Measurements from ENCODE around the gene CRYGA.
"Not testable (repeated sequence)": the region's sequence is repeated elsewhere in the genome, so short reads cannot be mapped to it uniquely, and the experiment has no call there.

The CRYGA gene

DNA sequence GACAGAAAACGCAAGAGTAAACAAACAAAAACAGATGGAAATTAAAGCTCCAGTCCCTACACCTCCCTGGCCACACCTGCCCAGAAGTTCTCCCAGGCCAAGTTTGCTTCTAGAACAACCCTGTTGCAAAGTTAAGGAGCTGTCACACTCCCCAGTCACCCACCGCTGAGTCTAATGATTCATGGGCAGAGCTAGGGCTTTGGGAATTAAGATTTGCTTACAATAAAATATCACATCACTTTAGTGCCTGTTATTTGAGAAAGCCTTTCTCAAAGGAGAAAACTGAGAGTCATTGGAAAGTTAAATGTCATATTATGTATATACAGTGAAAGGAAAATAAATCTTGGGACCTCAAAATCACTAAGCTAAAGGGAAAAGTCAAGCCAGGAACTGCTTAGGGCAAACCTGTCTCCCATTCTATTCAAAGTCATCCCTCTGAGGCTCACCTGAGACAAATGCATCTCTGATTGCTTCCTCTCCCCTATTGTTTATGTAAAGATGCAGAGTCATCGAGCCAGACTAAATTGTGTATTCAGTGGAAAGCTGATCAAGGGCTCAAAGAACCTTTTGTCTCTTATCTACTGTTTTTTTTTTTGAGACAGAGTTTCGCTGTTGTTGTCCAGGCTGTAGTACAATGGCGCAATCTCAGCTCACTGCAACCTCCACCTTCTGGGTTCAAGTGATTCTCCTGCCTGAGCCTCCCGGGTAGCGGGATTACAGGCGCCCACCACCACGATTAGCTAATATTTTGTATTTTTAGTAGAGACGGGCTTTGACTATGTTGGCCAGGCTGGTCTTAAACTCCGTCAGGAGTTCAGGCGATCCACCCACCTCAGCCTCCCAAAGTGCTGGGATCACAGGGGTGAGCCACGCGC, 20.2 kb downstream of the CRYGA start:
- no peaks in the 10 kb centered on the region for H3K36me3 Mint-ChIP-seq (ENCODE audit: low read depth)
- no peak for DNase-seq
- no peaks in the 10 kb centered on the region for H3K4me1 Mint-ChIP-seq
- no peak for ATAC-seq
- H3K9me3 Mint-ChIP-seq = no peaks in the 10 kb centered on the region
- no peak overlapping the region for H3K27ac Mint-ChIP-seq
- H3K4me3 Mint-ChIP-seq = no peak overlapping the region
- H3K27me3 Mint-ChIP-seq = no peaks in the 10 kb centered on the region

DNA sequence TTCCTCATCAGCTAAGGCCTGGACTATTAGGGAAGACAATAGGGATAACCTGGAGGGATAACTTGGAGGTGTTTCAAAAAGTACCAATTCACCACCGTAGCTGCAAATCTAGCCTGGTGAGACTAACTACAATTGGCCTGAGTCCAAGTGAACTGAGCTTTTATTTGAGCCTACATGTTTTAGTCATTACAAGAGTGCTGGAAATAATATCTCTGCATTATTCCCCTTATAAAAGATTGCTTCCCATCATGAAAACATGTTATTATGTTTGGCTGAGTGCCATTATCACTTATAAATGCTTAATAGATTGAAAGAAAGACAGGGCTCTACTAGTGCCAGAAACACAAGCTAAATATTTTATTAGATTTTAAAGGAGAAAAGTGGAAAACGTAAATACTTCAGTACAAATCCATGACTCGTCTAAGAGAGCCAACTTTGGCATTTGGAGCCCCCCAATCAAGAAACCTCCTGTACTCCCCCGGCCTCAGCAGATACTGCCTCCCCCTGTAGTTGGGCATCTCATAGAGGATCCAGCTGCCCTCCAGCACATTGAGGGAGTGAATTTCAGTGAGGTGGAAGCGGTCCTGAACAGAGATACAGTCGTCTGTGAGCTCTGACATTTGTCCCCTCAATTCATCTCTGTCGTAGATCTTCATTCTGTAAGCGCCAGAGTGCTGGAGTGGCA, 21.0 kb downstream of the CRYGA start:
- Mint-ChIP-seq H3K27ac (no peak overlapping the region), H3K9me3 (peaks cover 4% of the 10 kb centered on the region), H3K4me1 (no peaks in the 10 kb centered on the region), H3K36me3 (ENCODE audit: low read depth) (no peaks in the 10 kb centered on the region), H3K4me3 (no peak overlapping the region), H3K27me3 (no peaks in the 10 kb centered on the region)
- ATAC-seq = no peak
- DNase-seq = no peak

DNA sequence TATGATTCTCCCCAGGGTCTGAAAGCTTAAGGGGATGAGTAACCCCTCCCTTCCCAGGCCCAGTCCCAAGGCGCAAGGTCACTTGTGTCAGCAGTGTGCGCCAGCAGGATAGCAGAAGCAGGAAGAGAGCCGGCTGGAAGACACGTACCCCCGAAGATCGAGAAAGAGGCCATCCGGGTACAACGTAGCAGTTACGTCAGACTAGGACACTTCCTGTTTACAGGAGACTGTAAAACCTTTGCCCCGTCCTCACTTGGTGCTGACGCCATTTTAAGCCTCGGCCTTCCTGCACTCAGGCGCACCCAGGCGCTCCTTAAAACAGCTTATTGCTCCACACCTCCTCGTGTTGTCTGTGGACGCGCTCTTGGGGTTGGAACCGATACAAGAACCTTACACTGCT, 23.9 kb downstream of the CRYGA start:
- Mint-ChIP-seq H3K4me1 (peaks cover 10% of the 10 kb centered on the region), H3K27ac (no peak overlapping the region), H3K36me3 (ENCODE audit: low read depth) (no peaks in the 10 kb centered on the region), H3K4me3 (no peak overlapping the region), H3K27me3 (no peaks in the 10 kb centered on the region), H3K9me3 (peaks cover 4% of the 10 kb centered on the region)
- DNase-seq = no peak
- ATAC-seq = no peak

DNA sequence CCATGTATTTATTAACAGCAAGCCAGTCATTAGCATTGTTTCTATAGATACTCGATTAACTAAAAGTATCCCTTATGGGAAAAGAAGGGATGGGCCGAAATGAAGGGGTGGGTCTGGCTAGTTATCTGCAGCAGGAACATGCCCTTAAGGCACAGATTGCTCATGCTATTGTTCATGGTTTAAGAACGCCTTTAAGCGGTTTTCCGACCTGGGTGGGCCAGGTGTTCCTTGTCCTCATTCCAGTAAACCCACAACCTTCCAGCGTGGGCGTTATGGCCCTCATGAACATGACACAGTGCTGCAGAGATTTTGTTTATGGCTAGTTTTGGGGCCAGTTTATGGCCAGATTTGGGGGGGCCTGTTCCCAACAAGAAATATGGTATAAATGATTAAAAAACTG, 25.1 kb downstream of the CRYGA start:
- H3K27ac Mint-ChIP-seq; DNase-seq; H3K4me3 Mint-ChIP-seq; H3K9me3 Mint-ChIP-seq; ATAC-seq; H3K36me3 Mint-ChIP-seq (ENCODE audit: low read depth); H3K27me3 Mint-ChIP-seq; H3K4me1 Mint-ChIP-seq: not testable (repeated sequence)

DNA sequence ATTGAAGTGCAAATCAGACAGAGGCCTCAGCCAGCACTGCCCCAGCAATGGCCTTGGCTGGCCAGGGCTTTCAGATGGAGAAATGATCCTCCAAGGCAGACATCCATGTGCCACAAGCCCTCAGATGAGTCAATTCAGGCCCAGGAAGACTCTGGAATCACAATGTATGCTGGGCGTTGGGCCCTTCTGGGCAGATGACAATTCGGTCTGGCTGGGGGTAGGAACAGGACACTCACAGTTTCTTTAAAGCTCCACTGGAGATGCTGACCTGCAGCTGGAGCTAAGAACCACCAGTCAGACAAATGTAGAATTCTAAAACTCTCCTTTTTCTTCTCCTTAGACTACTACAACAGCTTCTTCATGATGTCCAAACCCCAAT, 26.7 kb downstream of the CRYGA start:
- ATAC-seq (no peak), DNase-seq (no peak)
- Mint-ChIP-seq H3K27me3 (no peaks in the 10 kb centered on the region), H3K4me3 (no peak overlapping the region), H3K36me3 (ENCODE audit: low read depth) (no peaks in the 10 kb centered on the region), H3K9me3 (peaks cover 4% of the 10 kb centered on the region), H3K4me1 (peaks cover 10% of the 10 kb centered on the region), H3K27ac (no peak overlapping the region)

DNA sequence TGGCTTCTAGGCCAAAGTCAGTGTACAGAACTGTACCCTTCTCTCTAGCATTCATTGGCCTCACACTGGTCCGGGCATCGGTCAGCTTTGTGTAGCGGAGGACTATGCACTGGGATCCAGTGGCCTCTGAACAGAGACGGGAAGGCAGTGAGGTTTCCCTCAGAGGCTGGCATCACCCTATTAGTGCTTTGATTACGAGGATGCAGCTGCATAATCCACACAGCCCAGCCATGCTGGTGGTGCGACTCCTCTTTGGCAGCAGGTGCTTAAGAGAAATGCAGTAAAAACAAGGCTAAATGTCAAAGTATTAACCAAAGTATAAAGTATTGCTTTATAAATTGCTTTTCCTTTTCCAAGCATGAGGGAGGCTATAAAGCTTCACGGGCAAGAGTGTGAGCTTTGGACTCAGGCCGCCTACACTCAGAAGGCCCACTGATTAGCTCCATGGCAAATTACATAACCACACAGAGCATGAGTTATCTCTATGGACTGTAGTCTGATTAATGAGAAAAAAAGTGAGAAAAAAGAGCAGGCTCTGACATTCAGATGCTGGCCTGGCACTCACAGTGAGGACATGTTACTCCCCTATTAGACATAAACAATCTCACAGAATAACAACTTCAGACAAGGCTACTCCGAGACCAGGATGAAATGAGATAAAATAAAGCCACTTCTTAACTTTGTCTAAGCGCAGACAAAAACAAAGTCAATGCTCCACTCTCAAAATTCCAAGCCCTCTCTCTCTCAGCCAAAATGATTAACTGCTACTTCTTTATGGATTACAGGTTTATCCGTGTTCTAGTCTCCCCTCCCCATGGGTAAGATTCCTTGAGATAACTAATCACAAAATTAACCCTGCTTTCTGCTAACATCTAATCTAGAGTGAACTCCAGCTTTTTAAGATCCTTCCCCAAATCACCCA, 27.3 kb downstream of the CRYGA start:
- no peaks in the 10 kb centered on the region for H3K36me3 Mint-ChIP-seq (ENCODE audit: low read depth)
- peaks cover 10% of the 10 kb centered on the region for H3K4me1 Mint-ChIP-seq
- ATAC-seq (no peak), DNase-seq (no peak)
- no peaks in the 10 kb centered on the region for H3K27me3 Mint-ChIP-seq
- no peak overlapping the region for H3K27ac Mint-ChIP-seq
- H3K4me3 Mint-ChIP-seq = no peak overlapping the region
- peaks cover 4% of the 10 kb centered on the region for H3K9me3 Mint-ChIP-seq

DNA sequence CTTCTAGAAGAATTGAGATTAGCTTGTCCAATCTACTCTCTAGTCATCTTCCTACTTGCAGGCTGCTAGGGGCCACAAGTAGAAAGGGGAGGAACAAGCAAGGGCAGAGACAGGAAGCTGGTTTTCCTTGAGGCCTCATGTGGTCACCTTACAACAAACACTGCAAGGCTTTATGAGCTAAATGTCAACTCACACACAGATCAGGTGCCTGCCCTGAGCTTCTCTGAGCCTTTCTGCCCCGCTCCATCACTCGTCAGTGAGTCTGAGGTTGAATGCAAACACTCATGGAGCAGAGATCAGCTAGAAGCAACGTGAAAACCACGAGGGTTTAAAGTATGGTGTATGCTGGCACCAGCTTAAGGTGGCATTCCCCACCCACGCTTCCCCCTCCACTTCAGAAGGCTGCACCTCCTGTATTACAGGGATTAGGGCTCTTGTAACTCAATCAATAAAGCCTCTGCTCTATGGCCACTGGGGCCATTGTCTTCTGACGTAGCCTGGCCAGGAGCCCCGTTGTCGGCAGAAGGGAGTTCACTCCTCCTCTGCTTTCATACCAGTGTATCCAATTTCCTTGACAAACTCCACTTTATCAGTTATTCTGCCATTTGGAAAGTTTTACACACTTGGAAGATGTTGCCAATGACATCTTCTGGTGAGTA, 28.3 kb downstream of the CRYGA start:
- H3K27ac Mint-ChIP-seq = no peak overlapping the region
- H3K9me3 Mint-ChIP-seq = peaks cover 4% of the 10 kb centered on the region
- H3K27me3 Mint-ChIP-seq = no peaks in the 10 kb centered on the region
- H3K36me3 Mint-ChIP-seq (ENCODE audit: low read depth) = no peaks in the 10 kb centered on the region
- DNase-seq (peak; percentile 13), ATAC-seq (peak; percentile 87)
- peaks cover 10% of the 10 kb centered on the region for H3K4me1 Mint-ChIP-seq
- no peak overlapping the region for H3K4me3 Mint-ChIP-seq

DNA sequence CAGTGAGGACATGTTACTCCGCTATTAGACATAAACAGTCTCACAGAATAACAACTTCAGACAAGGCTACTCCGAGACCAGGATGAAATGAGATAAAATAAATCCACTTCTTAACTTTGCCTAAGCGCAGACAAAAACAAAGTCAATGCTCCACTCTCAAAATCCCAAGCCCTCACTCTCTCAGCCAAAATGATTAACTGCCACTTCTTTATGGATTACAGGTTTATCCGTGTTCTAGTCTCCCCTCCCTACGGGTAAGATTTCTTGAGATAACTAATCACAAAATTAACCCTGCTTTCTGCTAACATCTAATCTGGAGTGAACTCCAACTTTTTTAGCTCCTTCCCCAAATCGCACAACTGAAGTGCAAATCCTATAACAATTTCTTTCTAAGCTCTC, 32.7 kb downstream of the CRYGA start:
- H3K36me3 Mint-ChIP-seq (ENCODE audit: low read depth) = no peaks in the 10 kb centered on the region
- ATAC-seq = no peak
- H3K27me3 Mint-ChIP-seq = peaks cover 14% of the 10 kb centered on the region
- peaks cover 10% of the 10 kb centered on the region for H3K4me1 Mint-ChIP-seq
- DNase-seq = no peak
- H3K4me3 Mint-ChIP-seq = no peak overlapping the region
- H3K27ac Mint-ChIP-seq = no peak overlapping the region
- no peaks in the 10 kb centered on the region for H3K9me3 Mint-ChIP-seq

DNA sequence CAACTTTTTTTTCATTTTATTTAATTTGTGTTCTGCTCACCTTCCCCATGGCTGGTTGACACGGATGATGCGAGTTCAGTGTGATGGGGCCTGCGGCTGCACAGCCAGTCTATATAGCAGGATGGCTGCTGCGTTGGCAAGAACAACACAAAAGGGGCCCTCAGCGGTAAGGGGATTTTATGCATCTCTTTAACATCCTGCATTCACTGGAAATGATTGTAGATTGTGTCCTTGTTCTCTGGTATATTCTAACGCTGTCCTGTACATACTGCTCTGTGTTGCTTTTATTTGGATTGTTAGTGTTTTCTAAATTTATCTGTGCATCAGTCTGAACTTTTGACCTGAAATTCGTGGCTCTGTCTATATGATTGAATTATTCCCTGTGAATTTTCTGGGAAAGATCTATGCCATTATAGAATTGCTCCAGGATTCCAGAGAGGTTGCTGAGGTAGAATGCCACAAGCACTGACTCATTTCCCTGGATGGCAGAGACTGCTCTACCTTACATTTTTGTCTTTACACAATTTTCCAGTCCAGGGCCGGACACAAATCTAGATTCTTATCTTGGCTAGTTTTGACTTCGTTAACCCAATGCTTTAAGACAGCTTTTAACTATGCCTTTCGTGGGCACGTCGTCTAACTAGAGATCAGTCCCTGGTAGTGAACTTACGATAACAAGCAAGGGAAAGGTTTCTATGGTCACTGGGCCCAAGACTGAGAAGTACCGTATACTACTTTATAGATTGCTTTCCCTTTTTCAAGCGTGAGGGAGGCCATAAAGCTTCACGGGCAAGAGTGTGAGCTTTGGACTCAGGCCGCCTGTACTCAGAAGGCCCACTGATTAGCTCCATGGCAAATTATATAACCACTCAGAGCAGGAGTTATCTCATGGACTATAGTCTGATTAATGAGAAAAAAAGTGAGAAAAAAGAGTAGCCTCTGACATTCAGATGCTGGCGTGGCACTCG, 33.4 kb downstream of the CRYGA start, which contains the start of gene CRYGC:
Gene CRYGC (minus strand): TSS at position 85 of the 968 bp plus-strand sequence. CDS start 36 bp downstream, at position 49.
- Mint-ChIP-seq H3K4me1 (peaks cover 4% of the 10 kb centered on the region), H3K9me3 (no peaks in the 10 kb centered on the region), H3K27ac (no peak within 1 kb of the TSS), H3K27me3 (peaks cover 21% of the 10 kb centered on the region), H3K4me3 (no peak within 1 kb of the TSS), H3K36me3 (ENCODE audit: low read depth) (no peaks in the 10 kb centered on the region)
- ATAC-seq (no peak), DNase-seq (no peak)

DNA sequence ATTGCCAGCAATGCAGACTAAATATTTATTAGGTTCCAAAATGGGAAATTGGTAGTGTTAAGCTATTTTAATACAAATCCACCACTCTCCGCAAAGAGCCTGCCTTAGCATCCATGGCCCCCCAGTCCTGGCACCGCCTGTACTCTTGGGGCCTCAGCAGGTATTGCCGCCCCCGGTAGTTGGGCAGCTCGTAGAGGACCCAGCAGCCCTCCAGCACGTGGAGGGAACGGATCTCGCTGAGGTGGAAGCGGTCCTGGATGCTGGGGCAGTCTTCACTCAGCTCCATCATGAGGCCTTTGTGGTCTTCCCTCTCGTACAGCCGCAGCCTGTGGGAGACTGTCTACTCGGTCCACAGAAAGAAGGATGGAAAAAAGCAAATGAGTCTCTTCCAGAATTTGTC, 35.3 kb downstream of the CRYGA start:
- Mint-ChIP-seq H3K4me1 (peaks cover 7% of the 10 kb centered on the region), H3K9me3 (no peaks in the 10 kb centered on the region)

DNA sequence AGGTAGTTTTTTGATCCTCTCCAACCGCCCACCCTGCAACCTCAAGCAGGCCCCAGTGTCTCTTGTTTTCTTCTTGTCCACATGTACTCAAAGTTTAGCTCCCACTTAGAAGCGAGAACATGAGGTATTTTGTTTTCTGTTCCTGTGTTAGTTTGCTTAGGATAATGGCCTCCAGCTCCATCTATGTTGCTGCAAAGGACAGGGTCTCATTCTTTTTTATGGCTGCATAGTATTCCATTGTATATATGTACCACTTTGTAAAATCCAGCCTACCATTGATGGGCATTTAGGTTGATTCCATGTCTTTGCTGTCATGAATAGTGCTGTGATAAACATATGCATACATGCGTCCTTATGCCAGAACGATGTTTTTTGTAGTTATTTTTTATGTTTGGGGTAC, 36.3 kb downstream of the CRYGA start:
- peaks cover 7% of the 10 kb centered on the region for H3K4me1 Mint-ChIP-seq
- DNase-seq (no peak), ATAC-seq (no peak)
- peaks cover 34% of the 10 kb centered on the region for H3K27me3 Mint-ChIP-seq
- no peak overlapping the region for H3K4me3 Mint-ChIP-seq
- no peak overlapping the region for H3K27ac Mint-ChIP-seq
- no peaks in the 10 kb centered on the region for H3K9me3 Mint-ChIP-seq
- no peaks in the 10 kb centered on the region for H3K36me3 Mint-ChIP-seq (ENCODE audit: low read depth)

More for the DNA sequence above, 35.3 kb downstream of the CRYGA start:
- no peak overlapping the region for H3K4me3 Mint-ChIP-seq
- no peaks in the 10 kb centered on the region for H3K36me3 Mint-ChIP-seq (ENCODE audit: low read depth)
- H3K27ac Mint-ChIP-seq = no peak overlapping the region
- peaks cover 34% of the 10 kb centered on the region for H3K27me3 Mint-ChIP-seq
- DNase-seq (no peak), ATAC-seq (no peak)

DNA sequence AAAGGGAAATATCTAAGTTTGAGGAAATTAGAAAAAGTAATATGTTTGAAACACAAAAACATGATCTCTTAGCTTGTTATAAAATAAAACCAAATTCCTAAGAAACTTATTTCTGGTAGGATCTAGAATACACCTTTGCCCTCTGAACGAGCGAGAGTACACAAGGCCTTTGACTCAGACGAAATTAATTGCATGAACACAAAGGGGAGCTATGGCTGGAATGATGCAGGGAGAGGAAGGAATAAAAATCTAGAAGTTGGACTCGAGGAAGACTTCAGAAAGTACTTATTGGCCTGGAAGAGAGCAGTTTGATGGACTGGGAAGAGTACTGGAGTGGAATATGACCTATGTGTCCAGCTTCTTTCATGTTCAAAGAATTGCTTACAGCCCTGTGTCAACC, 38.1 kb downstream of the CRYGA start:
- ATAC-seq = no peak
- Mint-ChIP-seq H3K27ac (no peak overlapping the region), H3K36me3 (ENCODE audit: low read depth) (no peaks in the 10 kb centered on the region), H3K4me1 (peaks cover 7% of the 10 kb centered on the region), H3K9me3 (no peaks in the 10 kb centered on the region), H3K27me3 (peaks cover 38% of the 10 kb centered on the region), H3K4me3 (no peak overlapping the region)
- no peak for DNase-seq

DNA sequence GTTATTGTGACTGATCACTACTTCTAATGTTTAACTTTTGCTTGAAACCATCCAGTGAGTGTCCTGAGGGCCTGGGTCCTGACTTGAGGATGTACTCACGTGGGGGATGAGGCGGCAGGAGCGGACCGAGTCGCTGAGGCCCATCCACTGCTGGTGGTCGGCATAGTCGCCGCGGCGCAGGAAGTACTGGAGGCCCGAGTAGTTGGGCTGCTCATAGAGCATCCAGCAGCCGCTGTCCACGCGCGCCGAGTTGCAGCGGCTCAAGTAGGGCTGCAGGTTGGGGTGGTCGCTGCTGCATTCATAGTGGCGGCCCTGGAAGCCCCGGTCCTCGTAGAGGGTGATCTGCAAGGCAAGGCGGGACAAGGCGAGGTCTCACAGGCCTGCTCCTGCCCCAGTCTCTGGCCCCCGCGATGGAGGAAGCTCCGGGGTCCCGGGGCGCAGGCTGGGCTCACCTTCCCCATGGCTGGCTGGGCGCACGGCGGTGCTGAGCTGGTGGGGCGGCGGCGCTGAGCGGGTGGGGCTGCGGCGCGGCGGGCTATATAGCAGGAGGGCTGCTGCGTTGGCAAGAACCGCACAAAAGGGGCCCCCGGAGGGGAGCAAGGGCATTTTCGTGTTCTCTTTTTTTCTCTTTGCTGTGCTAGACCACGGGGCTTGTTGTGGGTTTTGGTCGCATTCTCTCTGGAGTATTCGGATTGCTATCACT, 39.2 kb downstream of the CRYGA start, which contains the start of gene CRYGD:
Gene CRYGD (minus strand): TSS at position 512 of the 703 bp plus-strand sequence. CDS start 51 bp downstream, at position 461.
- DNase-seq (peak; percentile 14), ATAC-seq (peak; percentile 75)
- peaks cover 38% of the 10 kb centered on the region for H3K27me3 Mint-ChIP-seq
- H3K9me3 Mint-ChIP-seq; H3K4me1 Mint-ChIP-seq; H3K36me3 Mint-ChIP-seq (ENCODE audit: low read depth); H3K27ac Mint-ChIP-seq: not testable (repeated sequence)
- peak within 1 kb of the TSS; percentile 53 for H3K4me3 Mint-ChIP-seq
